ENCODE results near the gene UBASH3A.

DNA sequence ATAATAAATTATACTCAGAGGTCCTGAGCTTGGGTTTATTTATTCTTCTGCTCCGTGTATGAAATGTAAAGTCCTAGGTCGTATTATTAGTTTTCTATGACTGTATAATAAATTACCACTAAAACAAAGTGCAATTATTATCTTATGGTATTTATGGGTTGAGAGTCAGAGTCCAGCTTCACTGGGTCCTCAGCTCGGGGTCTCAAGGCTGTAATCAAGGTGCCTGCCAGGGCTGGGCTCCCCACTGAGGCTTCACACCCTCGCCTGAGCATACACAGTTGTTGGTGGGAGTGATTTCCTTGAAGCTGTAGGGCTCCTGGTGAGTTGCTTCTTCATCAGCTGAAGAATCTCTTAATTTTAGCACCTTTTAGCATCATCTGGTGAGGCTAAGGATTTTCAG is 15.2 kb downstream of the UBASH3A start:
- TF ChIP-seq, protein P1, sequence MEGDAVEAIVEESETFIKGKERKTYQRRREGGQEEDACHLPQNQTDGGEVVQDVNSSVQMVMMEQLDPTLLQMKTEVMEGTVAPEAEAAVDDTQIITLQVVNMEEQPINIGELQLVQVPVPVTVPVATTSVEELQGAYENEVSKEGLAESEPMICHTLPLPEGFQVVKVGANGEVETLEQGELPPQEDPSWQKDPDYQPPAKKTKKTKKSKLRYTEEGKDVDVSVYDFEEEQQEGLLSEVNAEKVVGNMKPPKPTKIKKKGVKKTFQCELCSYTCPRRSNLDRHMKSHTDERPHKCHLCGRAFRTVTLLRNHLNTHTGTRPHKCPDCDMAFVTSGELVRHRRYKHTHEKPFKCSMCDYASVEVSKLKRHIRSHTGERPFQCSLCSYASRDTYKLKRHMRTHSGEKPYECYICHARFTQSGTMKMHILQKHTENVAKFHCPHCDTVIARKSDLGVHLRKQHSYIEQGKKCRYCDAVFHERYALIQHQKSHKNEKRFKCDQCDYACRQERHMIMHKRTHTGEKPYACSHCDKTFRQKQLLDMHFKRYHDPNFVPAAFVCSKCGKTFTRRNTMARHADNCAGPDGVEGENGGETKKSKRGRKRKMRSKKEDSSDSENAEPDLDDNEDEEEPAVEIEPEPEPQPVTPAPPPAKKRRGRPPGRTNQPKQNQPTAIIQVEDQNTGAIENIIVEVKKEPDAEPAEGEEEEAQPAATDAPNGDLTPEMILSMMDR (IDR thresholded peaks at IDR 0.05): no peak
- TF ChIP-seq POLR2A (IDR thresholded peaks at IDR 0.05): no peak

Measured in Peyer's patch (tissue), 4 donors.